H9 (cell line): ENCODE results near the gene ZNF423. TPM values are rescaled to one million over a fixed set of nuclear protein-coding genes. Genes with fewer than 3 reads are reported as not detected.

ENCODE experiments used
- DNase-seq: peaks from one replicate; pipeline ENCODE4 v3.0.0-alpha.2; 2017
- H2AFZ ChIP-seq: one replicate; pipeline ENCODE4 v1.6.1; 2013; ENCODE audit warnings: mild to moderate bottlenecking, low read length, control low read depth, moderate library complexity
- H2AK5ac ChIP-seq: 2 replicates; pipeline ENCODE4 v1.6.1; 2013; ENCODE audit warnings: low read length, control low read depth, mixed read lengths; ENCODE audit not compliant: insufficient read length
- H2BK120ac ChIP-seq: one replicate; pipeline ENCODE4 v1.6.1; 2013; ENCODE audit warnings: low read depth, mild to moderate bottlenecking, low read length, control low read depth, inconsistent platforms; ENCODE audit not compliant: poor library complexity, severe bottlenecking
- H2BK12ac ChIP-seq: 2 replicates; pipeline ENCODE4 v1.6.1; 2013; ENCODE audit warnings: low read length, control low read depth, mixed read lengths, low read depth; ENCODE audit not compliant: insufficient read length
- H2BK15ac ChIP-seq: 2 replicates; pipeline ENCODE4 v1.6.1; 2013; ENCODE audit warnings: low read depth, low read length, control low read depth
- H2BK20ac ChIP-seq: one replicate; pipeline ENCODE4 v1.6.1; 2013; ENCODE audit warnings: low read depth, mild to moderate bottlenecking, low read length, control low read depth, inconsistent platforms; ENCODE audit not compliant: poor library complexity, severe bottlenecking
- H2BK5ac ChIP-seq: 2 replicates; pipeline ENCODE4 v1.6.1; 2013; ENCODE audit warnings: low read length, control low read depth, mixed read lengths; ENCODE audit not compliant: insufficient read length
- H3K14ac ChIP-seq: 2 replicates; pipeline ENCODE4 v1.6.1; 2013; ENCODE audit warnings: low read length, control low read depth; ENCODE audit not compliant: insufficient read depth
- H3K18ac ChIP-seq: 2 replicates; pipeline ENCODE4 v1.6.1; 2013; ENCODE audit warnings: low read depth, mild to moderate bottlenecking, mixed read lengths, low read length, control low read depth; ENCODE audit not compliant: insufficient read length
- H3K23ac ChIP-seq: 2 replicates; pipeline ENCODE4 v1.6.1; 2013; ENCODE audit warnings: low read length, control low read depth, mixed read lengths, low read depth; ENCODE audit not compliant: insufficient read length
- H3K23me2 ChIP-seq: 2 replicates; pipeline ENCODE4 v1.6.1; 2013; ENCODE audit warnings: low read depth, mild to moderate bottlenecking, mixed read lengths, low read length, control low read depth; ENCODE audit not compliant: insufficient read length, poor library complexity, severe bottlenecking
- H3K27ac ChIP-seq: 2 replicates; pipeline ENCODE4 v1.5.1; 2013; ENCODE audit warnings: low read length, control low read depth, mixed read lengths, low read depth; ENCODE audit not compliant: insufficient read length
- H3K27me3 ChIP-seq: 2 replicates; pipeline ENCODE4 v1.6.1; 2013; ENCODE audit warnings: low read length, control low read depth, inconsistent platforms; ENCODE audit not compliant: insufficient read depth
- H3K4ac ChIP-seq: 2 replicates; pipeline ENCODE4 v1.6.1; 2013; ENCODE audit warnings: low read depth, mild to moderate bottlenecking, control low read depth, inconsistent platforms, low read length, moderate library complexity
- H3K4me1 ChIP-seq: 2 replicates; pipeline ENCODE4 v1.6.1; 2013; ENCODE audit warnings: low read length, control low read depth, inconsistent platforms; ENCODE audit not compliant: insufficient read depth
- H3K4me2 ChIP-seq: 2 replicates; pipeline ENCODE4 v1.6.1; 2013; ENCODE audit warnings: low read length, control low read depth, mixed read lengths; ENCODE audit not compliant: insufficient read length, insufficient read depth
- H3K56ac ChIP-seq: 2 replicates; pipeline ENCODE4 v1.6.1; 2013; ENCODE audit warnings: low read depth, mild to moderate bottlenecking, mixed read lengths, low read length, control low read depth; ENCODE audit not compliant: insufficient read length
- H3K79me1 ChIP-seq: 2 replicates; pipeline ENCODE4 v1.6.1; 2013; ENCODE audit warnings: low read depth, mild to moderate bottlenecking, moderate library complexity, low read length, control low read depth, inconsistent platforms; ENCODE audit not compliant: insufficient read depth, poor library complexity, severe bottlenecking
- H3K79me2 ChIP-seq: 2 replicates; pipeline ENCODE4 v1.6.1; 2013; ENCODE audit warnings: low read length, control low read depth, inconsistent platforms; ENCODE audit not compliant: insufficient read depth
- H3K9ac ChIP-seq: 2 replicates; pipeline ENCODE4 v1.6.1; 2013; ENCODE audit warnings: low read length, control low read depth, mixed read lengths; ENCODE audit not compliant: insufficient read length; ENCODE audit errors: extremely low read depth
- H3K9me3 ChIP-seq: one replicate; pipeline ENCODE4 v1.6.1; 2013; ENCODE audit warnings: low read depth, low read length, inconsistent platforms; ENCODE audit not compliant: control insufficient read depth
- H3T11ph ChIP-seq: one replicate; pipeline ENCODE4 v1.6.1; 2013; ENCODE audit warnings: mild to moderate bottlenecking, low read length, control low read depth, inconsistent platforms
- H4K20me1 ChIP-seq: one replicate; pipeline ENCODE4 v1.6.1; 2013; ENCODE audit not compliant: control insufficient read depth, insufficient read length, insufficient read depth
- H4K5ac ChIP-seq: 2 replicates; pipeline ENCODE4 v1.6.1; 2013; ENCODE audit warnings: low read depth, mild to moderate bottlenecking, mixed read lengths, low read length, control low read depth; ENCODE audit not compliant: insufficient read length
- H4K8ac ChIP-seq: replicated peaks from 2 replicates; pipeline ENCODE4 v1.6.1; 2013; ENCODE audit warnings: low read length, control low read depth, mixed read lengths, low read depth; ENCODE audit not compliant: insufficient read length
- H4K91ac ChIP-seq: 2 replicates; pipeline ENCODE4 v1.6.1; 2013; ENCODE audit warnings: low read depth, mild to moderate bottlenecking, moderate library complexity, mixed read lengths, low read length, control low read depth; ENCODE audit not compliant: insufficient read length
- H3K27ac Mint-ChIP-seq, 3 experiments: 2 replicates in 2 of 3; 3 replicates in 1 of 3; pipeline ENCODE4 v1.8.0; 2020 to 2021; ENCODE audit warnings: mixed read lengths in 3 of 3, mild to moderate bottlenecking in 1 of 3, moderate library complexity in 1 of 3
- H3K27me3 Mint-ChIP-seq: 2 replicates; pipeline ENCODE4 v1.8.0; 2021; ENCODE audit warnings: low read depth, mild to moderate bottlenecking, moderate library complexity, mixed read lengths
- H3K36me3 Mint-ChIP-seq, 3 experiments: 2 replicates in 2 of 3; 3 replicates in 1 of 3; pipeline ENCODE4 v1.8.0; 2020 to 2021; ENCODE audit warnings: low read depth in 3 of 3, mixed read lengths in 3 of 3; ENCODE audit not compliant: insufficient read depth in 1 of 3
- H3K4me1 Mint-ChIP-seq, 2 experiments: 2 replicates each; pipeline ENCODE4 v1.8.0; 2020; ENCODE audit warnings: mixed read lengths in 2 of 2
- H3K4me3 Mint-ChIP-seq, 2 experiments: 2 replicates in 1 of 2; 3 replicates in 1 of 2; pipeline ENCODE4 v1.8.0; 2020 to 2021; ENCODE audit warnings: mild to moderate bottlenecking in 2 of 2, mixed read lengths in 2 of 2, moderate library complexity in 1 of 2
- H3K9me3 Mint-ChIP-seq, 2 experiments: 2 replicates in 1 of 2; 3 replicates in 1 of 2; pipeline ENCODE4 v1.8.0; 2020; ENCODE audit warnings: mild to moderate bottlenecking in 2 of 2, mixed read lengths in 2 of 2, moderate library complexity in 1 of 2
- CTCF ChIP-seq: fragments of 200-600 bp; sonication (generic); conservative IDR thresholded peaks from 3 replicates; pipeline ENCODE4 v1.8.0; 2021; ENCODE audit warnings: antibody characterized with exemption, mild to moderate bottlenecking
- WGBS: extraction: QIAGEN DNeasy Blood & Tissue Kit; methylation state at CpG from one replicate; pipeline ENCODE4 v1.1.7; 2013; ENCODE audit warnings: missing lambda C conversion rate, low lambda C conversion rate, mixed read lengths; ENCODE audit not compliant: insufficient read length; ENCODE audit errors: extremely low coverage; 5-methylcytosine and 5-hydroxymethylcytosine counted together
- total RNA-seq: library from RNA; stranded (reverse); gene quantifications from 2 replicates; pipeline ENCODE4 v1.2.1, GENCODE V29; 2021

ZNF423 gene
- total RNA-seq, 1 experiment from 2014 or later = 51.5 TPM

- Histone ChIP-seq H3K9me3 (peaks cover 4% of the 10 kb centered on the region), H2BK20ac (no peak overlapping the region), H2BK12ac (no peak overlapping the region), H2BK5ac (no peak overlapping the region), H2BK15ac (no peak overlapping the region), H4K5ac (no peak overlapping the region), H3K4me2 (no peak overlapping the region), H3K23me2 (no peaks in the 10 kb centered on the region), H3K14ac (no peak overlapping the region), H3K79me2 (no peaks in the 10 kb centered on the region), H3K27ac (no peak overlapping the region), H4K8ac (no peak overlapping the region), H3K27me3 (no peaks in the 10 kb centered on the region), H3K18ac (no peak overlapping the region), H3K4ac (no peak overlapping the region), H4K20me1 (no peaks in the 10 kb centered on the region), H2AK5ac (no peak overlapping the region), H2BK120ac (no peak overlapping the region), H3T11ph (no peak overlapping the region), H3K56ac (no peak overlapping the region), H3K23ac (no peak overlapping the region), H4K91ac (no peak overlapping the region), H2AFZ (no peak overlapping the region), H3K4me1 (no peaks in the 10 kb centered on the region; the same call in 1 of the 2 replicates), H3K9ac (no peak overlapping the region), H3K79me1 (no peaks in the 10 kb centered on the region)
- TF ChIP-seq CTCF = no peak
- Mint-ChIP-seq H3K36me3 (peaks cover 27 to 35% (median 28%) of the 10 kb centered on the region in 3 experiments), H3K27me3 (peaks cover 2% of the 10 kb centered on the region; the same call in 1 of the 2 replicates), H3K9me3 (peaks cover 20 to 25% of the 10 kb centered on the region in 2 experiments), H3K4me3 (no peak overlapping the region; a peak in 1 of 5 replicates), H3K4me1 (peaks cover 15 to 22% of the 10 kb centered on the region in 2 experiments), H3K27ac (no peak overlapping the region)
- no peak for DNase-seq
- no CpG with 5 or more reads among the region's 2 CpGs for WGBS
Measured at GRCh38 chr16:49647673-49648072, 208.2 kb downstream of the ZNF423 start.
